ENCODE data around the gene CLEC9A.
A peak's percentile ranks its signal among the peaks of the same experiment; 100 is the strongest.
"Not testable (repeated sequence)": the region's sequence is repeated elsewhere in the genome, so short reads cannot be mapped to it uniquely, and the experiment has no call there.

CLEC9A gene

GRCh38 chr12:10030446-10030845, at the start of gene CLEC9A:
Gene CLEC9A, plus strand, starts transcription at chr12:10030682. Its CDS starts 22,006 bp downstream, at chr12:10052688.
- no peak for DNase-seq

GRCh38 chr12:9991876-9992275, 38.6 kb upstream of the CLEC9A start:
- DNase-seq = no peak

- DNase-seq = no peak
These were observed 38.2 kb upstream of the CLEC9A start for GRCh38 chr12:9992296-9992695.

- no peak for DNase-seq
These were observed 31.5 kb upstream of the CLEC9A start, which contains the start of gene CLEC1B for GRCh38 chr12:9999016-9999415. Gene CLEC1B, minus strand, starts transcription at chr12:9999121. Its CDS starts 21 bp downstream, at chr12:9999100.

GRCh38 chr12:10001171-10001776, 29.2 kb upstream of the CLEC9A start:
- no peak for DNase-seq

- DNase-seq = no peak
These were observed 17.7 kb upstream of the CLEC9A start for GRCh38 chr12:10012630-10013330.

GRCh38 chr12:10015450-10015849, 15.0 kb upstream of the CLEC9A start:
- no peak for DNase-seq

- DNase-seq = no peak
These were observed 13.6 kb upstream of the CLEC9A start for GRCh38 chr12:10016881-10017280.

- no peak for DNase-seq
These were observed 12.1 kb upstream of the CLEC9A start for GRCh38 chr12:10018386-10018785.

- DNase-seq = no peak
These were observed 9.1 kb upstream of the CLEC9A start for GRCh38 chr12:10021342-10021741.

- no peak for DNase-seq
These were observed 5.2 kb upstream of the CLEC9A start for GRCh38 chr12:10025236-10025635.

GRCh38 chr12:10026666-10027065, 3.8 kb upstream of the CLEC9A start:
- DNase-seq = not testable (repeated sequence)

GRCh38 chr12:10027311-10027710, 3.2 kb upstream of the CLEC9A start:
- DNase-seq = no peak

- no peak for DNase-seq
These were observed 2.8 kb upstream of the CLEC9A start for GRCh38 chr12:10027721-10028120.

- DNase-seq = no peak
These were observed 839 bp downstream of the CLEC9A start for GRCh38 chr12:10031321-10031720.

GRCh38 chr12:10031771-10032175, 1.3 kb downstream of the CLEC9A start:
- no peak for DNase-seq

GRCh38 chr12:10033783-10034545, 3.5 kb downstream of the CLEC9A start:
- DNase-seq = peak; percentile 3

GRCh38 chr12:10042167-10042566, 11.7 kb downstream of the CLEC9A start:
- DNase-seq = no peak

- no peak for DNase-seq
These were observed 18.0 kb downstream of the CLEC9A start for GRCh38 chr12:10048526-10048925.

GRCh38 chr12:10052193-10052913, 21.9 kb downstream of the CLEC9A start:
- no peak for DNase-seq

- DNase-seq = no peak
These were observed 27.9 kb downstream of the CLEC9A start for GRCh38 chr12:10058387-10058786.

- DNase-seq = no peak
These were observed 34.8 kb downstream of the CLEC9A start for GRCh38 chr12:10065241-10065640.

GRCh38 chr12:10067264-10067663, 36.8 kb downstream of the CLEC9A start:
- no peak for DNase-seq
